ENCODE measurements around the gene KIAA0319L. TPM values are rescaled to one million over a fixed set of nuclear protein-coding genes. Genes with fewer than 3 reads are reported as not detected.

KIAA0319L gene
- total RNA-seq, 1 donor from 2014 or later = 44.9 TPM

DNA sequence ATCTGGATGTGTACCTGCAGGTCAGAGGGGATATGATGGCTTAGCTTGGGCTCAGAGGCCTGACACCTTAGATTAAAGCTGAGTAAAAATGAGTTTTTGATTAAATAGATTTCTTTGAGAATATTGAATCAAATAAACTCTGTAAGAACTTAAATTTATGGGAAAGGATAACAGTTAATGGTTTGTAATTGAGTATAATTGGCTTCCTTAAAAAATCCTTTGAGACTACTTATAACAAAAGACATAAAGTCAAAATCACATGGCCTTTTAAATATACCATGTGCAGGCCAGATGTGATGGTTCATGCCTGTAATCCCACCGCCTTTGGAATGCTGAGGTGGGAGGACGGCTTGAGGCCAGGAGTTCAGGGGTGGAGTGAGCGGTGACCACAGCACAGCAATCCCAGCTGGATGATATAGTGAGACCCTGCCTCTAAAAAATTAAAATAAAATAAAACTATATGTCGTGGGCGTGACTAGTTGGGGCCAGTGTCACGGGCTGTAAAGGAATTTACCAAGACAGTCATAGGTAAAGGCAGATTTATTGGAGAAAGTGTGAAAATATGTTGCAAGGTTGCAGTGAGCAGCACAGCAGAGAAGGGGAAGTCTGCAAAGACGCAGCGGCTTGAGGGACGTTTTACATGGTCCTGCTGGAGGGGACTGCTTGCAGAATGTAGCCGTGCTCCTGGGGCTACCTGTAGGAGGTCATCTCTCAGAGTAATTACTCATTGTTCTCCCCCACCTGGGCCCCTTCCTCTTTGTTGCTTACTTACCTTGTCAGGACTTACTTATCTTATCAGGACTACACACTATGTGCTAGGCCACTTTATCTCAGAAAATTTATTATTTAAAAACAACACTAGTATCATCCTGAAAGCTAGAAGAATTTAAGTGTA, 166.4 kb downstream of the KIAA0319L start:
- Mint-ChIP-seq H3K9me3 (ENCODE audit: unreplicated experiment) (peaks cover 6% of the 10 kb centered on the region), H3K27me3 (ENCODE audit: unreplicated experiment) (no peaks in the 10 kb centered on the region), H3K27ac (ENCODE audit: unreplicated experiment) (no peak overlapping the region), H3K4me1 (ENCODE audit: unreplicated experiment) (peaks cover 7% of the 10 kb centered on the region), H3K36me3 (ENCODE audit: unreplicated experiment) (peaks cover 54% of the 10 kb centered on the region), H3K4me3 (ENCODE audit: unreplicated experiment) (no peak overlapping the region)
- no peak for DNase-seq (ENCODE audit: extremely low spot score, unreplicated experiment)
- TF ChIP-seq CTCF (IDR thresholded peaks at IDR 0.05) = no peak

DNA sequence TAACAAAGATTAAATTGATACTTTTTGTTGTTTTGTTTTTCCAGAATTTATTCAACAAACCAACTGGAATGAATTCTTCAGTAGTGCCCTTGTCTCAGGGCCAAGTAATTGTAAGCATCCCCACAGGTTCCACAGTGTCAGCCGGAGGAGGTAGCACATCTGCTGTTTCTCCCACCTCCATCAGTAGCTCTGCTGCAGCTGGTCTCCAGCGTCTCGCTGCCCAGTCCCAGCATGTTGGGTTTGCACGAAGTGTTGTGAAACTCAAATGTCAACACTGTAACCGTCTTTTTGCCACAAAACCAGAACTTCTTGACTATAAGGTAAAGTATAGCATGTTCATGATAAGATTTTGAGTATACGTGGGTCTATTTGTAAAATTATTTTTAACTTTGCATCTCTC, 170.2 kb downstream of the KIAA0319L start:
- TF ChIP-seq CTCF (IDR thresholded peaks at IDR 0.05) = no peak
- Mint-ChIP-seq H3K4me1 (ENCODE audit: unreplicated experiment) (no peaks in the 10 kb centered on the region), H3K4me3 (ENCODE audit: unreplicated experiment) (no peak overlapping the region), H3K27me3 (ENCODE audit: unreplicated experiment) (no peaks in the 10 kb centered on the region), H3K36me3 (ENCODE audit: unreplicated experiment) (peaks cover 37% of the 10 kb centered on the region), H3K27ac (ENCODE audit: unreplicated experiment) (no peak overlapping the region), H3K9me3 (ENCODE audit: unreplicated experiment) (peaks cover 6% of the 10 kb centered on the region)
- no peak for DNase-seq (ENCODE audit: extremely low spot score, unreplicated experiment)

DNA sequence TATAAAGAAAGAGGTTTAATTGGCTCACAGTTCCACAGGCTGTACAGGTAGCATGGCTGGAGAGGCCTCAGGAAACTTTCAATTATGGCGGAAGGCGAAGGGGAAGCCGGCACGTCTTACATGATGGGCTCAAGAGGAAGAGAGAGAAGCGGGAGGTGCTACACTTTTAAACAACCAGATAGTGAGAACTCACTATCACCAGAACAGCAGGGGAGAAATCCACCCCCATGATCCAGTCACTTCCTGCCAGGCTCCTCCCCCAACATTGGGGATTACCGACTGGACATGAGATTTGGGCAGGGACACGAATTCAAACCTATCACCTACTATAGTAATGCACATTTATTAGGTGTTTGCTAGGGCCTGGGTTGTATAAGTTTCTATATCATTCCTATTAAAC, 170.9 kb downstream of the KIAA0319L start:
- no peaks in the 10 kb centered on the region for H3K4me1 Mint-ChIP-seq (ENCODE audit: unreplicated experiment)
- no peaks in the 10 kb centered on the region for H3K27me3 Mint-ChIP-seq (ENCODE audit: unreplicated experiment)
- DNase-seq (ENCODE audit: extremely low spot score, unreplicated experiment) = no peak
- H3K4me3 Mint-ChIP-seq (ENCODE audit: unreplicated experiment) = no peak overlapping the region
- peaks cover 41% of the 10 kb centered on the region for H3K36me3 Mint-ChIP-seq (ENCODE audit: unreplicated experiment)
- no peak for TF ChIP-seq CTCF (IDR thresholded peaks at IDR 0.05)
- peaks cover 6% of the 10 kb centered on the region for H3K9me3 Mint-ChIP-seq (ENCODE audit: unreplicated experiment)
- no peak overlapping the region for H3K27ac Mint-ChIP-seq (ENCODE audit: unreplicated experiment)

Other genes with a start within 250 kb of the KIAA0319L start
- 38.3 and 38.7 TPM in 2 replicates for gene NCDN, start 396 bp upstream of the KIAA0319L start, total RNA-seq
- 0.35 and 0.57 TPM in 2 replicates for gene TFAP2E, start 15.9 kb upstream of the KIAA0319L start, total RNA-seq
- 62.8 and 70.7 TPM in 2 replicates for gene PSMB2, start 84.1 kb upstream of the KIAA0319L start, total RNA-seq
- 18.8 TPM in 2 replicates for gene C1orf216, start 161.5 kb upstream of the KIAA0319L start, total RNA-seq
- gene CLSPN, start 212.6 kb upstream of the KIAA0319L start, total RNA-seq = 7.0 and 7.7 TPM in 2 replicates

Data from osteocyte (in vitro differentiated cells).